Endothelial cell of umbilical vein (primary cell): Measurements from ENCODE around the gene EXOC3. TPM values are rescaled to one million over a fixed set of nuclear protein-coding genes. Genes with fewer than 3 reads are reported as not detected.

Experiments
- BruUV-seq: library from RNA; stranded (reverse); fragments of 400-500 nt; replicated peaks from 2 replicates; lab custom pipeline; 2021; lab: Mats Ljungman, UMichigan
- CTCF ChIA-PET: fragments of 300-600, 350-600 bp; sonication (Branson Sonifier 250); formaldehyde crosslinking; loops from one replicate; lab custom pipeline; 2021; ENCODE audit warnings: antibody characterized with exemption, inconsistent platforms; lab: Charles Lee
- POLR2A ChIA-PET: fragments of 300-600, 350-600 bp; sonication (Branson Sonifier 250); formaldehyde crosslinking; loops from one replicate; lab custom pipeline; 2021; ENCODE audit warnings: antibody characterized with exemption, inconsistent platforms; lab: Charles Lee
- DNase-seq: peaks from one replicate; pipeline ENCODE4 v3.0.0-alpha.2; 2011; ENCODE audit warnings: low read depth, low spot score
- FAIRE-seq: peaks from 2 replicates; lab custom pipeline; 2011; peaks lifted over from hg19 to GRCh38; lab: Jason Lieb, UNC
- H2AFZ ChIP-seq: 2 replicates; pipeline ENCODE4 v1.6.0; 2012; ENCODE audit warnings: low read depth, low read length, control low read depth, inconsistent platforms
- H3K27ac ChIP-seq: 2 replicates; pipeline ENCODE4 v1.5.1; 2011; ENCODE audit warnings: low read depth, mild to moderate bottlenecking, control low read depth, low read length, moderate library complexity; ENCODE audit not compliant: insufficient read depth
- H3K27me3 ChIP-seq, 2 experiments: 2 replicates each; pipeline versions ENCODE4 v1.6.0 to v1.6.1; 2011; ENCODE audit warnings: low read length in 2 of 2, mixed read lengths in 1 of 2; ENCODE audit not compliant: control insufficient read depth in 2 of 2, insufficient read depth in 2 of 2
- H3K36me3 ChIP-seq, 2 experiments: 2 replicates in 1 of 2; 3 replicates in 1 of 2; pipeline ENCODE4 v1.5.1; 2011; ENCODE audit warnings: low read length in 2 of 2, mild to moderate bottlenecking in 1 of 2, moderate library complexity in 1 of 2; ENCODE audit not compliant: control insufficient read depth in 2 of 2, insufficient read depth in 2 of 2; ENCODE audit errors: extremely low read depth in 1 of 2
- H3K4me1 ChIP-seq: 3 replicates; pipeline ENCODE4 v1.5.1; 2011; ENCODE audit warnings: mild to moderate bottlenecking, low read length; ENCODE audit not compliant: control insufficient read depth, insufficient read depth; ENCODE audit errors: extremely low read depth
- H3K4me2 ChIP-seq: 2 replicates; pipeline ENCODE4 v1.6.1; 2011; ENCODE audit warnings: low read length, control low read depth, mixed read lengths; ENCODE audit not compliant: insufficient read depth
- H3K4me3 ChIP-seq, 3 experiments: fragments of 200-600 bp in 1 of 3; sonication (generic), shearing (Covaris generic) in 1 of 3; replicated peaks in 1 of 3; 2 replicates each; pipeline ENCODE4 v1.5.1; 2011 to 2016; ENCODE audit warnings: control low read depth in 3 of 3, low read length in 3 of 3, mild to moderate bottlenecking in 2 of 3, inconsistent platforms in 1 of 3, low read depth in 1 of 3, moderate library complexity in 1 of 3; ENCODE audit not compliant: insufficient read depth in 1 of 3
- H3K79me2 ChIP-seq: 2 replicates; pipeline ENCODE4 v1.6.0; 2012; ENCODE audit warnings: low read length, inconsistent platforms; ENCODE audit not compliant: control insufficient read depth, insufficient read depth
- H3K9ac ChIP-seq: replicated peaks from 2 replicates; pipeline ENCODE3; 2011; ENCODE audit warnings: low read length, control low read depth; ENCODE audit not compliant: insufficient read depth; ENCODE audit errors: extremely low read depth
- H3K9me1 ChIP-seq: replicated peaks from 3 replicates; pipeline ENCODE4 v1.6.0; 2011; ENCODE audit warnings: mild to moderate bottlenecking, low read length; ENCODE audit not compliant: control insufficient read depth, insufficient read depth; ENCODE audit errors: extremely low read depth
- H3K9me3 ChIP-seq: replicated peaks from 2 replicates; pipeline ENCODE4 v1.5.1; 2012; ENCODE audit warnings: low read length, inconsistent platforms; ENCODE audit not compliant: control insufficient read depth, insufficient read depth
- H4K20me1 ChIP-seq: replicated peaks from 2 replicates; pipeline ENCODE3; 2011; ENCODE audit warnings: mild to moderate bottlenecking, low read length; ENCODE audit not compliant: control insufficient read depth, insufficient read depth; ENCODE audit errors: extremely low read depth
- CTCF ChIP-seq, 2 donors: IDR thresholded peaks; 1 replicate in 1 of 2; 2 replicates in 1 of 2; pipeline ENCODE4 v1.5.1; 2011; ENCODE audit warnings: low read length in 2 of 2, mild to moderate bottlenecking in 2 of 2, moderate library complexity in 2 of 2, control low read depth in 1 of 2, inconsistent platforms in 1 of 2, low read depth in 1 of 2; ENCODE audit not compliant: insufficient read depth in 1 of 2; ENCODE audit errors: extremely low read depth in 1 of 2
- EZH2 ChIP-seq: IDR thresholded peaks from 2 replicates; pipeline ENCODE4 v1.6.1; 2012; ENCODE audit warnings: borderline replicate concordance, low read depth, mild to moderate bottlenecking, moderate library complexity, low read length, inconsistent platforms; ENCODE audit not compliant: severe bottlenecking
- FOS ChIP-seq: IDR thresholded peaks from 2 replicates; pipeline ENCODE4 v1.6.1; 2011; ENCODE audit warnings: mild to moderate bottlenecking, low read length, moderate library complexity, borderline replicate concordance; ENCODE audit not compliant: insufficient read depth
- GATA2 ChIP-seq: IDR thresholded peaks from 2 replicates; pipeline ENCODE4 v1.7.0; 2011; ENCODE audit warnings: low read depth, mild to moderate bottlenecking, moderate library complexity, mixed read lengths, low read length; ENCODE audit not compliant: insufficient read length, insufficient read depth
- JUN ChIP-seq: IDR thresholded peaks from 2 replicates; pipeline ENCODE4 v1.6.1; 2011; ENCODE audit warnings: borderline replicate concordance, low read depth; ENCODE audit not compliant: insufficient read length, insufficient read depth
- MYC ChIP-seq: IDR thresholded peaks from one replicate; pipeline ENCODE4 v1.6.1; 2011; ENCODE audit warnings: mild to moderate bottlenecking, low read depth, low read length
- POLR2A ChIP-seq: IDR thresholded peaks from 2 replicates; pipeline ENCODE4 v1.6.1; 2012; ENCODE audit warnings: low read depth, mild to moderate bottlenecking, control low read depth, low read length
- POLR2AphosphoS5 ChIP-seq: IDR thresholded peaks from 2 replicates; pipeline ENCODE4 v1.6.1; 2012; ENCODE audit warnings: low read depth, mild to moderate bottlenecking, control low read depth, low read length, moderate library complexity; ENCODE audit not compliant: insufficient read depth
- dilution Hi-C: fragments of 300-500 bp; cut with MboI; formaldehyde crosslinking; loops from one replicate; pipeline ENCODE4 v1.15.0; 2019; ENCODE audit warnings: low sequenced_read_pairs; ENCODE audit not compliant: extremely low pct_ligation_motif_present
- intact Hi-C: fragments of 100-400 bp; cut with micrococcal nuclease; formaldehyde crosslinking; loops from one replicate; pipeline ENCODE4 v1.10.0; 2022
- polyA plus RNA-seq, 4 experiments: library from polyadenylated mRNA; depleted of rRNA in 3 of 4; stranded (reverse) in 3 of 4; unstranded in 1 of 4; fragments of >200 nt; gene quantifications; 2 replicates each; pipeline versions ENCODE4 v1.2.1 to v1.2.3, GENCODE V29; 2011 to 2012; ENCODE audit warnings: missing spikeins in 1 of 4
- total RNA-seq: library from RNA; stranded (reverse); gene quantifications from 2 replicates; pipeline ENCODE4 v1.2.3, GENCODE V29; 2021
- TF ChIP-seq, protein P1 (sequence below): IDR thresholded peaks from 2 replicates; pipeline ENCODE4 v1.6.1; 2011; ENCODE audit not compliant: insufficient read depth, insufficient read length

EXOC3 gene
- total and polyA plus RNA-seq, 2 donors (not counting 3 experiments of a cell fraction or from before 2014, with no cell fraction given): 26.4 to 52.9 TPM

- ChIA-PET CTCF (no interaction called here), POLR2A (no interaction called here)
- Histone ChIP-seq H3K4me1 (no peaks in the 10 kb centered on the region), H3K27me3 (no peaks in the 10 kb centered on the region), H3K79me2 (no peaks in the 10 kb centered on the region), H2AFZ (no peak overlapping the region), H3K4me2 (no peak overlapping the region), H4K20me1 (no peaks in the 10 kb centered on the region), H3K27ac (no peak overlapping the region), H3K9me3 (no peaks in the 10 kb centered on the region), H3K9me1 (no peaks in the 10 kb centered on the region), H3K4me3 (no peak overlapping the region), H3K36me3 (peaks cover 5 to 33% of the 10 kb centered on the region in 2 experiments), H3K9ac (no peak overlapping the region)
- no TSS peak for BruUV-seq
- DNase-seq: no peak
- dilution Hi-C loops (no loop called here), intact Hi-C loops (no loop called here)
- TF ChIP-seq GATA2: no peak
- no peak for TF ChIP-seq JUN
- TF ChIP-seq MYC: no peak
- no peak for TF ChIP-seq POLR2A
- no peak for TF ChIP-seq FOS
- TF ChIP-seq POLR2AphosphoS5: no peak
- TF ChIP-seq EZH2: no peak
- TF ChIP-seq, protein P1, sequence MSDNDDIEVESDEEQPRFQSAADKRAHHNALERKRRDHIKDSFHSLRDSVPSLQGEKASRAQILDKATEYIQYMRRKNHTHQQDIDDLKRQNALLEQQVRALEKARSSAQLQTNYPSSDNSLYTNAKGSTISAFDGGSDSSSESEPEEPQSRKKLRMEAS: no peak
- no peak for TF ChIP-seq CTCF (IDR thresholded peaks at IDR 0.05; ENCODE audit: extremely low read depth in 1 of 2, insufficient read depth in 1 of 2, low read depth in 1 of 2, low read length in 2 of 2)
- FAIRE-seq: no peak
These were observed 21.5 kb downstream of the EXOC3 start for GRCh38 chr5:464446-464842.
